WTC11 (cell line): ENCODE results near the gene CACNA1H. TPM values are rescaled to one million over a fixed set of nuclear protein-coding genes. Genes with fewer than 3 reads are reported as not detected.

ENCODE experiments used
- ATAC-seq: fragments of 200-7000 bp; cut with Tn5 transposase; 2 replicates; pipeline ENCODE4 v1.10.0; 2021; ENCODE audit warnings: mild to moderate bottlenecking, moderate library complexity
- CTCF ChIA-PET: fragments of 300-600 bp; sonication (Branson Sonifier 250); formaldehyde crosslinking; loops from one replicate; lab custom pipeline; 2021; ENCODE audit warnings: antibody characterized with exemption; lab: Charles Lee
- POLR2A ChIA-PET: fragments of 350-600 bp; sonication (Branson Sonifier 250); formaldehyde crosslinking; loops from one replicate; lab custom pipeline; 2021; ENCODE audit warnings: antibody characterized with exemption; lab: Charles Lee
- DNase-seq: peaks from one replicate; pipeline ENCODE4 v3.0.0; 2021; ENCODE audit warnings: low spot score
- H3K27ac Mint-ChIP-seq: 2 replicates; pipeline ENCODE4 v1.8.0; 2021; ENCODE audit warnings: mixed read lengths
- H3K27me3 Mint-ChIP-seq: 2 replicates; pipeline ENCODE4 v1.8.0; 2021; ENCODE audit warnings: low read depth, mild to moderate bottlenecking, moderate library complexity, mixed read lengths
- H3K36me3 Mint-ChIP-seq: 2 replicates; pipeline ENCODE4 v1.8.0; 2021; ENCODE audit warnings: mixed read lengths
- H3K4me1 Mint-ChIP-seq: 2 replicates; pipeline ENCODE4 v1.8.0; 2022; ENCODE audit warnings: mixed read lengths
- H3K4me3 Mint-ChIP-seq: 2 replicates; pipeline ENCODE4 v1.8.0; 2021; ENCODE audit warnings: mild to moderate bottlenecking, moderate library complexity, mixed read lengths
- H3K9me3 Mint-ChIP-seq: 2 replicates; pipeline ENCODE4 v1.8.0; 2021; ENCODE audit warnings: mixed read lengths
- GTF2I ChIP-seq: fragments of 250-450 bp; sonication (Bioruptor Pico); conservative IDR thresholded peaks from 2 replicates; pipeline ENCODE4 v1.4.0; 2021; ENCODE audit warnings: mild to moderate bottlenecking
- IRF2 ChIP-seq: sonication (generic); formaldehyde crosslinking; IDR thresholded peaks from 2 replicates; pipeline ENCODE4 v1.8.0; 2022; ENCODE audit warnings: low read depth, missing genetic modification reagents, borderline replicate concordance
- JUN ChIP-seq: sonication (generic); formaldehyde crosslinking; IDR thresholded peaks from 2 replicates; pipeline ENCODE4 v1.8.0; 2023; ENCODE audit warnings: mild to moderate bottlenecking, missing genetic modification reagents
- NFATC4 ChIP-seq: fragments of 250-450 bp; sonication (Bioruptor Pico); IDR thresholded peaks from 2 replicates; pipeline ENCODE4 v1.9.0; 2021; ENCODE audit warnings: mild to moderate bottlenecking
- NR2C2 ChIP-seq: sonication (generic); formaldehyde crosslinking; IDR thresholded peaks from 2 replicates; pipeline ENCODE4 v1.8.0; 2022; ENCODE audit warnings: mild to moderate bottlenecking, missing genetic modification reagents
- OVOL2 ChIP-seq: fragments of 250-450 bp; sonication (Bioruptor Pico); IDR thresholded peaks from 2 replicates; pipeline ENCODE4 v1.9.0; 2021; ENCODE audit warnings: mild to moderate bottlenecking, borderline replicate concordance
- PREB ChIP-seq: sonication (generic); formaldehyde crosslinking; IDR thresholded peaks from 2 replicates; pipeline ENCODE4 v1.8.1; 2022; ENCODE audit warnings: mild to moderate bottlenecking, missing genetic modification reagents, moderate library complexity, borderline replicate concordance
- TEAD1 ChIP-seq: sonication (generic); formaldehyde crosslinking; IDR thresholded peaks from 2 replicates; pipeline ENCODE4 v1.8.0; 2022; ENCODE audit warnings: mild to moderate bottlenecking, missing genetic modification reagents
- ZNF138 ChIP-seq: sonication (generic); formaldehyde crosslinking; conservative IDR thresholded peaks from 2 replicates; pipeline ENCODE4 v1.8.1; 2022; ENCODE audit warnings: mild to moderate bottlenecking, moderate library complexity, missing genetic modification reagents
- ZNF232 ChIP-seq: sonication (generic); formaldehyde crosslinking; IDR thresholded peaks from 2 replicates; pipeline ENCODE4 v1.8.0; 2022; ENCODE audit warnings: mild to moderate bottlenecking, missing genetic modification reagents
- ZNF317 ChIP-seq: sonication (generic); formaldehyde crosslinking; IDR thresholded peaks from 2 replicates; pipeline ENCODE4 v1.8.1; 2023; ENCODE audit warnings: low read depth, mild to moderate bottlenecking, moderate library complexity, missing genetic modification reagents, borderline replicate concordance
- ZNF512 ChIP-seq: sonication (generic); formaldehyde crosslinking; IDR thresholded peaks from 2 replicates; pipeline ENCODE4 v1.8.1; 2022; ENCODE audit warnings: missing genetic modification reagents, borderline replicate concordance
- total RNA-seq: library from RNA; stranded (reverse); gene quantifications from 3 replicates; pipeline ENCODE4 v1.2.3, GENCODE V29; 2021
- TF ChIP-seq, protein P1 (sequence below): fragments of 250-450 bp; sonication (Bioruptor Pico); IDR thresholded peaks from 2 replicates; pipeline ENCODE4 v1.9.0; 2021; ENCODE audit warnings: moderate library complexity, mild to moderate bottlenecking, inconsistent platforms, borderline replicate concordance
- TF ChIP-seq, protein P2 (sequence below): sonication (generic); formaldehyde crosslinking; IDR thresholded peaks from 2 replicates; pipeline ENCODE4 v1.8.0; 2023; ENCODE audit warnings: missing genetic modification reagents
- TF ChIP-seq, protein P3 (sequence below): fragments of 250-450 bp; sonication (Bioruptor Pico); conservative IDR thresholded peaks from 2 replicates; pipeline ENCODE4 v1.9.0; 2021; ENCODE audit warnings: mild to moderate bottlenecking
- TF ChIP-seq, protein P4 (sequence below): sonication (generic); formaldehyde crosslinking; IDR thresholded peaks from 2 replicates; pipeline ENCODE4 v1.8.0; 2022; ENCODE audit warnings: mild to moderate bottlenecking, missing genetic modification reagents
- TF ChIP-seq, protein P5 (sequence below): sonication (generic); formaldehyde crosslinking; IDR thresholded peaks from 2 replicates; pipeline ENCODE4 v1.8.1; 2023; ENCODE audit warnings: mild to moderate bottlenecking, missing genetic modification reagents, borderline replicate concordance

Gene CACNA1H
- total RNA-seq, 1 experiment from 2014 or later = 38.0 TPM

DNA sequence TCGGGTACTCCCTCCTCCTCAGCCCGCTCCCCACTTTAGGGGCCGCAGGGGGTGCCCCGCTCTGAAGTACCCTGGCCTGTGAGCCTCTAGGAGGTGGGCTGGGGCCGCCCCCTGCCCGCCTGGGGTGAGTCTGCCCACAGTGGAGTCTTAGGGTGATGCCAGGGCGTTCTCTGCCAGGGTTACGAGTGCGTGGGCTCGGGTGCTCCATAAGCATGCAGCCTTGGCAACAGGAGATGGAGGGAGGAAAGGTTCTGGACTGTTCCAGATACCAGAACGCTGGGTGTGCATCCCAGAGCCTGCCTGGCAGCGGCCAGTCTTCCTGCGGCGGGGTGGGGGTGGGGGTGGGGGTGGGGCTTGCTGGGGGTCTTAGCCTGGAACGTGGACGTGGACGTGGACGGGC lies 15.9 kb downstream of the CACNA1H start (continued):
- TF ChIP-seq ZNF512 (no peak), PREB (CRISPR knock-in tag) (no peak), GTF2I (no peak), ZNF138 (CRISPR knock-in tag) (no peak), ZNF317 (CRISPR knock-in tag) (no peak)
- TF ChIP-seq, protein P1, sequence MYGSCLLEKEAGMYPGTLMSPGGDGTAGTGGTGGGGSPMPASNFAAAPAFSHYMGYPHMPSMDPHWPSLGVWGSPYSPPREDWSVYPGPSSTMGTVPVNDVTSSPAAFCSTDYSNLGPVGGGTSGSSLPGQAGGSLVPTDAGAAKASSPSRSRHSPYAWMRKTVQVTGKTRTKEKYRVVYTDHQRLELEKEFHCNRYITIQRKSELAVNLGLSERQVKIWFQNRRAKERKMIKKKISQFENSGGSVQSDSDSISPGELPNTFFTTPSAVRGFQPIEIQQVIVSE (CRISPR knock-in tag) = no peak
- TF ChIP-seq, protein P2, sequence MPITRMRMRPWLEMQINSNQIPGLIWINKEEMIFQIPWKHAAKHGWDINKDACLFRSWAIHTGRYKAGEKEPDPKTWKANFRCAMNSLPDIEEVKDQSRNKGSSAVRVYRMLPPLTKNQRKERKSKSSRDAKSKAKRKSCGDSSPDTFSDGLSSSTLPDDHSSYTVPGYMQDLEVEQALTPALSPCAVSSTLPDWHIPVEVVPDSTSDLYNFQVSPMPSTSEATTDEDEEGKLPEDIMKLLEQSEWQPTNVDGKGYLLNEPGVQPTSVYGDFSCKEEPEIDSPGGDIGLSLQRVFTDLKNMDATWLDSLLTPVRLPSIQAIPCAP (CRISPR knock-in tag) = no peak
- TF ChIP-seq, protein P3, sequence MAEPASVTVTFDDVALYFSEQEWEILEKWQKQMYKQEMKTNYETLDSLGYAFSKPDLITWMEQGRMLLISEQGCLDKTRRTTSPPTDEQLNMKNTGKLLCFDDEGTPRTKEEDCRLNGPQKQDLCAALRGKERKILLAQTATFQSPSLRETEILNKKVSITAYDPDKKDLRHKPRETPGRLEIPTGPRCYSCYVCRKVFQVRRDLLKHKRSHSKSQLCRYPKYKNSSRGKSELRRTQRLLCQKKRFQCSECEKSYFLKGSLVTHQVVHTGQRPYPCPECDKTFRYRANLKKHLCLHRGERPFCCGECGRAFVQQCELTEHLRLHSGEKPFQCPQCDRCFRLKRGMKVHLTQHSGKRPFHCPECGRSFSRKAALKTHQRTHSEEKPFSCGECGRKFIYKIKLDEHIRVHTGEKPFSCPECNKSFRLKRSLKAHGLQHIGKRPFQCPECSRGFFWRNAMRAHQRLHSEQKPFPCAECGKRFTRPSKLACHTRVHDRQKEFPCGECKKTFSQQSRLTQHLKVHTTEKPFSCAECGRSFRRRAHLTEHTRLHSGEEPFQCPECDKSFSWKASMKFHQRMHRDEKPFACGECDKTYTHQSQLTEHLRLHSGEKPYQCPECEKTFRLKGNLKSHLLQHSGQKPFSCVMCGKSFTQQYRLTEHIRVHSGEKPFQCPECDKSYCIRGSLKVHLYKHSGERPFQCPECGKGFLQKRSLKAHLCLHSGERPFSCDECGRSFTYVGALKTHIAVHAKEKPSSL = no peak

DNA sequence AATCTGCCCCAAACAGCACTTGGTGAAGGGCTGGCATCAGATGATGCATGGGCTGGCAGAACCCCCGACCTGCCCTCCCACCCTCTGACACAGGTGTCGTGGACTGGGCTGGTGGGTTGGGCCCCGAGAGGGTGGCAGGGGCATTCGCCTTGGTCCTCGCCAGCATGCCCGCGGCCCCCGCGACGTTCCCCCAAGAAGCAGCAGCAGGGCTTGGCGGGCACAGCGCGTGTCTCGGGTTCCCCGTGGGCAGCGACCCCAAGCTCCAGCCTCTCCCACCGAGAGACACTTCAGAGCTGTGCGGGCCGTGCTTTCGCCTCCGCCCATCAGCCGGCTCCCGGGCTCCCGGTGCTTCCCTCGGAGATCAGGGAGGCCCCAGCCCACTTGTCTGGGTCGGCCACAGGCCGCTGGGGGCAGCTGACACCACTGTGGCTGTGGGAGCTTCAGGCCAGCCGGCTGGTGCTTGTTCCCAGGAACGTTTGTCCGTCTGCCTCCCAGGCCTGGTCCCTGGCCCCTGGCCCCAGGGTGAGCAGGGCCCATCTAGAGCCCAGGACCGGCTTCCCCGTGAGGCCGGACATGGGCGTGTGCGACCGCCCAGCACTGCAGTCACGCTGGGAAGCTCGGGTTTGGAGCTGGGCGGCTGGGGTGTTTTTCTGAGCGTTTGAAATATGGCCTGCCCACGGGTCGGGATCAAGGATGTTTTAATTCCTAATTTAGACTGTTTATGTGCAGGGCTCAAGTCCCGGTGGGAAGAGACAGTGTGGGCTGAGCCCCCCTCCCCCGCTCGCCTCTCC lies 16.6 kb downstream of the CACNA1H start:
- ATAC-seq (no peak), DNase-seq (no peak)
- TF ChIP-seq NR2C2 (CRISPR knock-in tag) (no peak), JUN (CRISPR knock-in tag) (no peak)
- TF ChIP-seq, protein P1 (CRISPR knock-in tag) = no peak
- H3K36me3 Mint-ChIP-seq = no peaks in the 10 kb centered on the region
- H3K4me3 Mint-ChIP-seq = no peak overlapping the region
- H3K4me1 Mint-ChIP-seq = no peaks in the 10 kb centered on the region
- no peak overlapping the region for H3K27ac Mint-ChIP-seq
- POLR2A ChIA-PET = no interaction called here
- no peaks in the 10 kb centered on the region for H3K27me3 Mint-ChIP-seq
- CTCF ChIA-PET = interaction anchor here (1.4 kb wide), 1 partner anchor 12 kb away, joined by 3 read pairs; no protein-coding TSS in a partner anchor
- no peaks in the 10 kb centered on the region for H3K9me3 Mint-ChIP-seq

DNA sequence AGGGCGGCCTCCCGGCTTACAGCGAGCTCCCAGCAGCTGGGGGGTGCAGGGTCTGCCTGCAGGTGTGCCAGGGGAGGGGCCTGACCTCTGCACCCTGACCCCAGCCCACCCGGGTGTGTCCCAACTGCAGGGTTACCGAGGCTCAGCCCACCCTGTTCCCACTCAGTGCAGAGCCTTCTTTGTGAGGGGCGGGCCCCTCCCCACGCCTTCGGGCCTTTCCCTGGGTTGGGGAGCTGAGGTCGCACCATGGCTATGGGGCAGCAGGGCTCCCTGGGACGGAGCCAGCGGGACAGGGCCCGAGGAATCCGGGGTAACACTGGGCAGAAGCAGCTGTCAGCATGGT lies 17.1 kb downstream of the CACNA1H start:
- ATAC-seq (no peak), DNase-seq (no peak)
- no peaks in the 10 kb centered on the region for H3K4me1 Mint-ChIP-seq
- CTCF ChIA-PET = interaction anchor here (1.4 kb wide), 1 partner anchor 11 kb away, joined by 3 read pairs; no protein-coding TSS in a partner anchor
- POLR2A ChIA-PET = no interaction called here
- H3K9me3 Mint-ChIP-seq = no peaks in the 10 kb centered on the region
- H3K36me3 Mint-ChIP-seq = no peaks in the 10 kb centered on the region
- H3K27me3 Mint-ChIP-seq = no peaks in the 10 kb centered on the region
- H3K4me3 Mint-ChIP-seq = no peak overlapping the region
- no peak overlapping the region for H3K27ac Mint-ChIP-seq
- TF ChIP-seq GTF2I (no peak), NFATC4 (no peak), TEAD1 (CRISPR knock-in tag) (no peak), ZNF232 (CRISPR knock-in tag) (no peak), IRF2 (CRISPR knock-in tag) (no peak), OVOL2 (CRISPR knock-in tag) (no peak)
- TF ChIP-seq, protein P4, sequence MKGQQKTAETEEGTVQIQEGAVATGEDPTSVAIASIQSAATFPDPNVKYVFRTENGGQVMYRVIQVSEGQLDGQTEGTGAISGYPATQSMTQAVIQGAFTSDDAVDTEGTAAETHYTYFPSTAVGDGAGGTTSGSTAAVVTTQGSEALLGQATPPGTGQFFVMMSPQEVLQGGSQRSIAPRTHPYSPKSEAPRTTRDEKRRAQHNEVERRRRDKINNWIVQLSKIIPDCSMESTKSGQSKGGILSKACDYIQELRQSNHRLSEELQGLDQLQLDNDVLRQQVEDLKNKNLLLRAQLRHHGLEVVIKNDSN = no peak
- TF ChIP-seq, protein P2 (CRISPR knock-in tag) = no peak
- TF ChIP-seq, protein P5, sequence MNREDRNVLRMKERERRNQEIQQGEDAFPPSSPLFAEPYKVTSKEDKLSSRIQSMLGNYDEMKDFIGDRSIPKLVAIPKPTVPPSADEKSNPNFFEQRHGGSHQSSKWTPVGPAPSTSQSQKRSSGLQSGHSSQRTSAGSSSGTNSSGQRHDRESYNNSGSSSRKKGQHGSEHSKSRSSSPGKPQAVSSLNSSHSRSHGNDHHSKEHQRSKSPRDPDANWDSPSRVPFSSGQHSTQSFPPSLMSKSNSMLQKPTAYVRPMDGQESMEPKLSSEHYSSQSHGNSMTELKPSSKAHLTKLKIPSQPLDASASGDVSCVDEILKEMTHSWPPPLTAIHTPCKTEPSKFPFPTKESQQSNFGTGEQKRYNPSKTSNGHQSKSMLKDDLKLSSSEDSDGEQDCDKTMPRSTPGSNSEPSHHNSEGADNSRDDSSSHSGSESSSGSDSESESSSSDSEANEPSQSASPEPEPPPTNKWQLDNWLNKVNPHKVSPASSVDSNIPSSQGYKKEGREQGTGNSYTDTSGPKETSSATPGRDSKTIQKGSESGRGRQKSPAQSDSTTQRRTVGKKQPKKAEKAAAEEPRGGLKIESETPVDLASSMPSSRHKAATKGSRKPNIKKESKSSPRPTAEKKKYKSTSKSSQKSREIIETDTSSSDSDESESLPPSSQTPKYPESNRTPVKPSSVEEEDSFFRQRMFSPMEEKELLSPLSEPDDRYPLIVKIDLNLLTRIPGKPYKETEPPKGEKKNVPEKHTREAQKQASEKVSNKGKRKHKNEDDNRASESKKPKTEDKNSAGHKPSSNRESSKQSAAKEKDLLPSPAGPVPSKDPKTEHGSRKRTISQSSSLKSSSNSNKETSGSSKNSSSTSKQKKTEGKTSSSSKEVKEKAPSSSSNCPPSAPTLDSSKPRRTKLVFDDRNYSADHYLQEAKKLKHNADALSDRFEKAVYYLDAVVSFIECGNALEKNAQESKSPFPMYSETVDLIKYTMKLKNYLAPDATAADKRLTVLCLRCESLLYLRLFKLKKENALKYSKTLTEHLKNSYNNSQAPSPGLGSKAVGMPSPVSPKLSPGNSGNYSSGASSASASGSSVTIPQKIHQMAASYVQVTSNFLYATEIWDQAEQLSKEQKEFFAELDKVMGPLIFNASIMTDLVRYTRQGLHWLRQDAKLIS (CRISPR knock-in tag) = no peak
